Right hindlimb (tissue), 1 donor: Measurements from ENCODE around the gene HDDC3.
A peak's percentile ranks its signal among the peaks of the same experiment; 100 is the strongest.
"Not testable (repeated sequence)": the region's sequence is repeated elsewhere in the genome, so short reads cannot be mapped to it uniquely, and the experiment has no call there.

Experiments
- DNase-seq: peaks from one replicate; pipeline ENCODE4 v3.0.0-alpha.2; 2018

Gene HDDC3

GRCh38 chr15:90907838-90908507, 24.4 kb downstream of the HDDC3 start:
- no peak for DNase-seq

DNA sequence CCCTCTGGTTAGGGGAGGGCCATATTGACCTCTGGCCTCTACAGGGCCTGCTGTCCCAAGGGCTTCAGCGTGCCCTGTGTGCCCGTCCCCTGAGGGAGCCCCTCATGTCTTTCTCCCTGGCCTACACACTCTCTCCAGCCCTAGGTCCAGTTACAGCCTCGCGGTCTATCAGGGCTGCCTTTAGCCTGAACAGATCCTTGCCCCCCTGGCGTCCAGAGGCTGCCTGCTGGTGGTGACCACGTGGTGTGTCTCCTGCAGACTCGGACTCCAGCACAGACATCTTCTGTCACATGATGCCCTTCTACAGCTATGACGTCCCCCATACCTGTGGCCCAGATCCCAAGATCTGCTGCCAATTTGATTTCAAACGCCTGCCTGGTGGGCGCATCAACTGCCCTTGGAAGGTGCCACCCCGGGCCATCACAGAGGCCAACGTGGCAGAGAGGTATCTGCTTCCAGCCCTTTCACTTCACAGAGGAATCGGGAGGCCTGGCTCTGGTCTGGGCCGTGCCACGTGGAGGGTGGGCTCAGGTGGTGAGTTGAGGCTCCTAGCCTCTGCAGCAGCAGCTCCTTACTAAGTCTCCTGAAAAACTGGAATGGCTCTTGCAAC, 25.2 kb downstream of the HDDC3 start:
- DNase-seq, result no peak

DNA sequence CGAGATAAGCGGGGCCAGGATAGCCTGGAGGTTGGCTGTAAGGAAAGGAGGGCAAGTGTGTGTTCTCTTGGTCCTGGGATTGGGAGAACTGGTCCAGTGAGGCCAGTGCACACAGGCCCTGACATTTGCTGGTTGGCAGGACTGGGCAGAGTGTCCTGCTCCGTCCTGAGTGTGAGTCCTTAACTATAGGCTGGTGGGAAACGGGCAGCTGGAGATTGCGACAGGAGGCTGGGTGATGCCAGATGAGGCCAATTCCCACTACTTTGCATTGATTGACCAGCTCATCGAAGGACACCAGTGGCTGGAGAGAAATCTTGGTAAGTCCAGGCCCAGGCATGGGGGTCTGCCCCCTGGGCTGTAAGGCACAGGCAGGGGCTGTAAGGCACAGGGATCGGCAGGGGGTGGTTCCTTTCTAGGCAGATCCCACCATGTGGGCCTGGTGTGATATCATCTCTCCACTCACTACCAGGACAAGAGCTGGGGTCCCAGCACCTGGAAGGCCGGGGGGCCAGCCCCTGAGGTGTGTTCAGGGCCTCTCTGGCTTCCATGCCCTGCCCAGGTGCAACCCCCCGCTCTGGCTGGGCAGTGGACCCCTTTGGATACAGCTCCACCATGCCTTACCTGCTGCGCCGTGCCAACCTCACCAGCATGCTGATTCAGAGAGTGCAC, 26.0 kb downstream of the HDDC3 start:
- DNase-seq, result no peak

GRCh38 chr15:90905306-90906180, 26.8 kb downstream of the HDDC3 start:
- DNase-seq, result no peak

GRCh38 chr15:90904746-90905145, 27.6 kb downstream of the HDDC3 start:
- DNase-seq, result no peak

DNA sequence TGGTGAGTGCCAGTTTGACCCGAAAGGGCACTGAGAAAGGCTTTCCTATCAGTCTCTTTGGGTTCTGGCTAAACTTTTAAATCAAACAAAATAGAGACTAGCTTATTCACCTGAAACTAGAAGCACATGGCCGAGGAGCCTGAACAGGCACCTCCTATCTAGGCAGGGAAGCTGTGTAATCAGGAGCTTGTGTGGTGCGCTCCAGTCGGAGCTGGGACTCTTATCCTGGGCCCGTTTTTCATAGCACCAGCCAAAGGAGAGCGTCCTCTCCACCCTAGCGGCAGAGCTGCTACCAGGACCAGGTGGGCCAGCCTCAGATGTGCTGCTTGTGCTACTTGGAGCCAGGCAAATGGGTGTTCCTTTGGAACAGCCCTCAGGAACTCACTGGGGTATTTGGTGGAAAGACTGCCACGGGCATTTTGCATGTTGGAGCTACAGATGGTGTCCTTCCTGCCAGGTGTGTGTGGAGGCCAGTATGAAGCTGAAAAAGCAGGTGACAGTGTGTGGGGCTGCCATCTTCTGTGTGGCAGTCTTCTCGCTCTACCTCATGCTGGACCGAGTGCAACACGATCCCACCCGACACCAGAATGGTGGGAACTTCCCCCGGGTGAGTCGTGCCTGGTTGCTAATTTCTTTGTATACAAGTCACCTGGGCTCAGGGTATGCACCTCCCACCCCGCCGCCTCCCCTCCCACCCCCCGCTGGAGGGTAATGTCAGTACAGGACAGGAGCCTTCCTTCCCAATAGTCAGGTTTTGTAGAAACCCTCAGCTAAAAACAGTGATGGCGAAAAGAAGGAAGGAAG, 28.4 kb downstream of the HDDC3 start:
- DNase-seq, result no peak

- peak; percentile 63 for DNase-seq
Measured at GRCh38 chr15:90902840-90903732, 29.3 kb downstream of the HDDC3 start, which contains the start of gene MAN2A2. Gene MAN2A2 (plus strand): TSS chr15:90903302. CDS start chr15:90904208, 906 bp downstream.

DNA sequence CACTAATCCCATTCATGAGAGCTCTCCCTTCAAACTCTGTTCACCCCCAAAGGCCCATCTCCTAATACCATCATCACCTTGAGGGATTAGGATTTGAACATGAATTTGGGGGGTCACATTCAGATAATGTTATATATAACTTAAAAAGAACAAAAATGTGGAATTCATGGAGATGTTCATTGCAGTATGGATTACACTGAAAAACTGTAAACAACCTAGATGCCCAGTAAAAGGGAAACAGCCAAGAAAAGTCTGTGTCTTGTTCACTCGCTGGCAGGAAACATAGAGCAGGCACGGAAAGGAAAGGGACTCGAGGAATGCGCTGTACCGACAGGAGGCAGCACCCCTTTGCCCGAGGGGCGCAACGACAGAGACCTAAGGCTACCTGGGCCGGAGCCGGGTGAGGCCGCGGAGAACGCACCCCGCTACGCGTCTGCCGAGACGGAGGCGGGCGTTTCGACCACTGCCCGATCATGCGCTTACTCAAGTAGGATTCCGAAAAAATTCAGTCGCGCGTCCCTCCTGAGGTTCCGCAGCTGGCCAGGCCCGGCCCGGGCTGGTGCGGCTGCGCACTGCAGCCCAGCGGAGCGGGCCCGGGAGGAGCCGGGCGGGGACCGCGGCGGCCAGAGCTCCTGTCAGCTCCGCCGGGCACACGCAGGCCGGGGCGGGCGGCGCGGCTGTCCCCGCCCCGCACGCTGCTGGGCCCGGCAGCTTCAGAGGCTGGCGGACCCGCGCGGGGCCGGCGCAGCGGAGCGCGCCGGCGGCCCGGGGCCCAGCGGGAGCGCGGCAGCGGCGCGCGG, 30.1 kb downstream of the HDDC3 start:
- DNase-seq, result peak; percentile 88

- DNase-seq, result no peak
Measured at GRCh38 chr15:90901175-90902039, 30.9 kb downstream of the HDDC3 start.

DNA sequence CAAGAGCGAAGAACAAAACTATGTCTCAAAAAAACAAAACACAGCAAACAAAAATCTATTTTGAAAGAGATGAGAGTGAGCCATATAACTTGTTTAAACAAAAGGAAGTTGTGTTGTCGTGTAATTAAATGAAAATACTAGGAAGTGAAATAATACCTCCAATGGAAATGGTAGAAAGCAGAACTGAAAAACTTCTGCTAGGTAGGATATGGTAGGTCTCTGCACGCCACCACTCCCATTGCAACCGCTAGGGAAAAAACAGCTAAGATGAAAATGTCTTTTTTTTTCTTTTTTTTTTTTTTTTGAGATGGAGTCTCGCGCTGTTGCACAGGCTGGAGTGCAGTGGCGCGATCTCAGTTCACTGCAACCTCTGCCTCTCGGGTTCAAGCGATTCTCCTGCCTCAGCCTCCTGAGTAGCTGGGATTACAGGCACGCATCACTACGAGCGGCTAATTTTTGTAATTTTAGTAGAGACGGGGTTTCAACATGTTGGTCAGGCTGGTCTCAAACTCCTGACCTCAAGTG, 35.2 kb downstream of the HDDC3 start:
- not testable (repeated sequence) for DNase-seq

DNA sequence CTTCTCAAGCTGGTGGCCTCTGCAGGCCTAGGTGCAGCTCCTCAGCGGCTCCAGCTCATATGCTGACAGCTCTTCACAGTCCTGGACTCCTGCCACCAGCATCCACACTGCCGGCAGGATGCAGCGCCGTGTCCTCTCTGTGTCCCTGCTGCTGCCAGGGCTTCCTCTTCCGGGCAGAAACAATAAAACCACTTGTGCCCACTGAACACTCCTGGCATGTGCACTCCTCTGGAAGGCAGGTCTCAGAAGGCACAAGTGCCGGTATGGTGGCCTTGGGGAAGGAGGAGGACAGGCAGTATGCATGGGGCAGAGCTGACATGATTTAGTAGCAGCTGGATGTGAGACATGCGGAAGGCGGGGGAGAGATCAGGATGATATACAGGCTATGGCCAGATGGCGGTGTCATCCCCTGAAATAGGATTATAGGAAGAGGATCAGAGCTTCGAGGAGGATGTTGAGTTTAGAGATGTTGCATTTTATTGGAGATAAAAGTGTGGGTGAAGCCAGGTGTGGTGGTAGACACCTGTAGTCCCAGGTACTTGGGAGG, 36.7 kb downstream of the HDDC3 start:
- DNase-seq, result no peak

DNA sequence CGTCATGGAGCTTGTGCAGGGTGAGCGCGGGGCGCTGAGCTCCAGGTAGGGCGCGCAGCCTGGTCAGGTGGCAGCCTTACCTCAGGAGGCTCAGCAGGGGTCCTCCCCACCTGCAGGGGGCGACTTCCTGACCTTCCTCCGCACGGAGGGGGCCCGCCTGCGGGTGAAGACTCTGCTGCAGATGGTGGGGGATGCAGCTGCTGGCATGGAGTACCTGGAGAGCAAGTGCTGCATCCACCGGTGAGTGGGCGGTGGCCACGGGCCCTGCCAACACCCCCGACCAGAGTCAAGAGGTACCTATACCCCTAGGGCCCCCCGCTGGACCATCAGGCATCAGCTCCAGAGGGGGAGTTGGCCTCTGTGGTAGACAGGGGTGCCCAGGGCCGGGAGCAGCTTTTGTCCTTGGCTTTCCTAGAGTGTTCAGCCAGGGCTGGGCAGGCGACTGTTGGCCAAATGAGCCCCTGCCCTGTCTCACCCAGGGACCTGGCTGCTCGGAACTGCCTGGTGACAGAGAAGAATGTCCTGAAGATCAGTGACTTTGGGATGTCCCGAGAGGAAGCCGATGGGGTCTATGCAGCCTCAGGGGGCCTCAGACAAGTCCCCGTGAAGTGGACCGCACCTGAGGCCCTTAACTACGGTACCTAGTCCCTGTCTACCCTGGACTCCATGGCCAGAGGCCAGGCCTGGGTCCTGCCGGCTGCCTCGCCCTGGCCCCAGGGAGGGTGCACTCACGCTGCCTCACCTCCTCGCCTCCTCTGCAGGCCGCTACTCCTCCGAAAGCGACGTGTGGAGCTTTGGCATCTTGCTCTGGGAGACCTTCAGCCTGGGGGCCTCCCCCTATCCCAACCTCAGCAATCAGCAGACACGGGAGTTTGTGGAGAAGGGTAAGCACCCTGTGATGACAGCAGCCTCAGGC, 38.9 kb downstream of the HDDC3 start:
- no peak for DNase-seq

DNA sequence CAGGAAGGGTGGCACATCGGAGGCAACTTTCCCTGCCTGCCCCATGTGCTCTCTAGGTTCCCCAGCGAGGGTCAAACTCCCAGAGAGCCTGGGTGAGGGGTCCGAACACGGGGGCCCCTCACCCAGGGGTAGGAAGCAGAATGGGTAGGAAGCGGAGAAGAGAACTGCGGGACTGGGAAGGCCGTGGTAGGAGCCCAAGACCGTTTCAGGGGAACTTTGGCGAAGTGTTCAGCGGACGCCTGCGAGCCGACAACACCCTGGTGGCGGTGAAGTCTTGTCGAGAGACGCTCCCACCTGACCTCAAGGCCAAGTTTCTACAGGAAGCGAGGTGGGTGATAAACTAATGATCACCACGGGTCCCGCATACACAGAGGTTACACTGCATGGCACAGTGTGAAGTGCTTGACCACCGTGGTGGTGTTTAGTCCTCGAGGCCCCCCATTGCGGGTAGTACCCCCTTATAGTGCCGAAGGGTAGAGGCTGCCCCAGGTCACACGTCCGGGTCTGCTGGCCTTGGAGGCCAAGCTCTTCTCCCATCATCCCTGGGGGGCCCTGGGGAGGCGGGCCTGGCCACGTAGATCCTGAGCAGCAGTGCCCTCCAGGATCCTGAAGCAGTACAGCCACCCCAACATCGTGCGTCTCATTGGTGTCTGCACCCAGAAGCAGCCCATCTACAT, 39.7 kb downstream of the HDDC3 start:
- no peak for DNase-seq

DNA sequence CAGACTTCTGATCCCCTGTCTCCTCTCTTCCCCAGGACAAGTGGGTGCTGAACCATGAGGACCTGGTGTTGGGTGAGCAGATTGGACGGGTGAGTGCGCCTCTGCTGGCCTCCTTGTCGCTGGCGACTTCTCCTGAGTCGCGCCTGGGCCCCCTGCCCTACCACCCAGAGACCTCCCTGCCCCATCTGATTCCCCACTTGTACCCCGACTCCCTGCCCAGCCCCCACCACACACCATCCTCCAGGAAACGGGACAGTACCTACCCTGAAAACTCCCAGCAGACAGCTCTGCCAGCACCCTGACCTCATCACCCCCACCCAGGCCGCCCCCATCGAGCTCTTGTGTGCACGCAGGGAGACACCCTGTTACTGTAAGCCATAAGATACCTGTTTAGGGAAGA, 40.3 kb downstream of the HDDC3 start:
- no peak for DNase-seq

DNA sequence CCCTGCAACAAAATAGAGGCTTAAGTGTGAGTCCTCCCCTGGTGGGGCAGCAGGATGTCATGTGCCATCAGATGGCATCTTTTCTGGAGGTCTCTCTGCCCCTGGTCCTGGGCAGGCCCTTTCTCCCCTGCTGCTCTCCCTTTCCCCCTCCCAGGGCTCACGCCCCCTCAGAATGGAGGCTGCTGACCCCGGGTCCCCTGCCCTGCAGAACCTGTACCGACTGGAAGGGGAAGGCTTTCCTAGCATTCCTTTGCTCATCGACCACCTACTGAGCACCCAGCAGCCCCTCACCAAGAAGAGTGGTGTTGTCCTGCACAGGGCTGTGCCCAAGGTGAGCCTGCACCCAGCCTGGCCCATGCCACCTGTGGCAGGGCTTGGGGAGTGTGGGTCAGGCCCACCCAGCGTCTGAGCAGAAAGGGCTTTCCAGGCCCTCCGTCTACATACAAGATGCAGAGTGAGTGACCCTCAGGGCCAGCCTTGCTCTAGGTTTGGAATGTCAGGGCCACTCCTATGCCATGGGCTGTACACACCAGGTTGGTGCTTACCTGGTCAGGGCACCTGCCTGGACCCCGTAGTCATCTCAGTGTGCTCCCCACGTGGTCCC, 40.9 kb downstream of the HDDC3 start:
- DNase-seq, result no peak

GRCh38 chr15:90890839-90891238, 41.5 kb downstream of the HDDC3 start:
- DNase-seq, result no peak
